Uterus (tissue), 2 donors: ENCODE data around the gene COL4A2.

Experiments used
- POLR2A ChIP-seq, 2 donors: fragments of 450-650 bp; IDR thresholded peaks; one replicate each; pipeline ENCODE4 v1.6.1; 2016; ENCODE audit warnings: antibody characterized with exemption in 2 of 2, mild to moderate bottlenecking in 1 of 2, moderate library complexity in 1 of 2
- TF ChIP-seq, protein P1 (sequence below), 4 experiments: fragments of 200-600 bp in 2 of 4; fragments of 450-650 bp in 2 of 4; sonication (generic) in 2 of 4; IDR thresholded peaks; one replicate each; pipeline ENCODE4 v1.5.1; 2016 to 2019; ENCODE audit warnings: antibody characterized with exemption in 4 of 4, mild to moderate bottlenecking in 2 of 4, moderate library complexity in 1 of 4

DNA sequence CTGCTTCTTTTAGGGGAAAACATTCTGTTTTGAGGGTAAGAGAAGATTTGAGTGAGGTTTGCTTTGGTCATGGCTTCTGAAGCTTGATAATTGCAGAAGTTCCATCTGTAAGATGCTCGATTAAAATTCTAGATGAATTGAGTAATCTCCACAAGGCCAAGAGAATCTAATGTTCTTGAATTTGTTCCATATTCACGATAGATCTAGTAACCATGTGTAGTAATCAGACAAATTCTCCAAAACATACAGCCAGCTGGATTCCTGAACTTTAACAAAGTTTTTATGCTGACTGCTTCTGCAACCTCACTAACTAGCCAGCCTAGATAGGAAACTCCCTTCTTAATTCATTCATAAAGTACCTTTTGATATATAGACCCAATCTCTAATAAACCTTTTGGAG is 92.7 kb downstream of the COL4A2 start:
- TF ChIP-seq, protein P1, sequence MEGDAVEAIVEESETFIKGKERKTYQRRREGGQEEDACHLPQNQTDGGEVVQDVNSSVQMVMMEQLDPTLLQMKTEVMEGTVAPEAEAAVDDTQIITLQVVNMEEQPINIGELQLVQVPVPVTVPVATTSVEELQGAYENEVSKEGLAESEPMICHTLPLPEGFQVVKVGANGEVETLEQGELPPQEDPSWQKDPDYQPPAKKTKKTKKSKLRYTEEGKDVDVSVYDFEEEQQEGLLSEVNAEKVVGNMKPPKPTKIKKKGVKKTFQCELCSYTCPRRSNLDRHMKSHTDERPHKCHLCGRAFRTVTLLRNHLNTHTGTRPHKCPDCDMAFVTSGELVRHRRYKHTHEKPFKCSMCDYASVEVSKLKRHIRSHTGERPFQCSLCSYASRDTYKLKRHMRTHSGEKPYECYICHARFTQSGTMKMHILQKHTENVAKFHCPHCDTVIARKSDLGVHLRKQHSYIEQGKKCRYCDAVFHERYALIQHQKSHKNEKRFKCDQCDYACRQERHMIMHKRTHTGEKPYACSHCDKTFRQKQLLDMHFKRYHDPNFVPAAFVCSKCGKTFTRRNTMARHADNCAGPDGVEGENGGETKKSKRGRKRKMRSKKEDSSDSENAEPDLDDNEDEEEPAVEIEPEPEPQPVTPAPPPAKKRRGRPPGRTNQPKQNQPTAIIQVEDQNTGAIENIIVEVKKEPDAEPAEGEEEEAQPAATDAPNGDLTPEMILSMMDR (IDR thresholded peaks at IDR 0.05): no peak
- no peak for TF ChIP-seq POLR2A (IDR thresholded peaks at IDR 0.05)
